ENCODE results near the gene SH3BP5L. TPM values are rescaled to one million over a fixed set of nuclear protein-coding genes. Genes with fewer than 3 reads are reported as not detected.
"Not testable (repeated sequence)": the region's sequence is repeated elsewhere in the genome, so short reads cannot be mapped to it uniquely, and the experiment has no call there.

SH3BP5L gene
- total and polyA plus RNA-seq, 2 of the 8 experiments (the other 6 are each of a cell fraction or from before 2014, with no cell fraction given) = 20.2 to 28.4 TPM

GRCh38 chr1:248830718-248831017 is 5.0 kb upstream of the SH3BP5L start:
- H2BK120ac ChIP-seq (replicated peaks; ENCODE audit: low read depth, low read length); H2BK12ac ChIP-seq (ENCODE audit: low read depth, low read length); H3K56ac ChIP-seq (replicated peaks; ENCODE audit: insufficient read length, low read depth, low read length); H4K91ac ChIP-seq (replicated peaks; ENCODE audit: insufficient read length, low read length); H3K9ac ChIP-seq (replicated peaks in 1 of 4; ENCODE audit: extremely low read depth in 1 of 4, low read depth in 3 of 4, low read length in 3 of 4); H3K4me3 ChIP-seq (ENCODE audit: extremely low read depth in 1 of 4, insufficient read depth in 2 of 4, low read depth in 3 of 4, low read length in 4 of 4); H3K27me3 ChIP-seq (replicated peaks in 1 of 4; ENCODE audit: control insufficient read depth in 3 of 4, extremely low read depth in 1 of 4, insufficient read depth in 3 of 4, low read length in 3 of 4); H2AK5ac ChIP-seq (ENCODE audit: low read depth, low read length); H3K23ac ChIP-seq (ENCODE audit: insufficient read length); POLR2A ChIA-PET (ENCODE audit: partially characterized antibody); H3K4me1 ChIP-seq (replicated peaks in 1 of 4; ENCODE audit: control insufficient read depth in 3 of 4, insufficient read depth in 4 of 4, low read length in 3 of 4); H2BK20ac ChIP-seq (ENCODE audit: low read length); H3K9me3 ChIP-seq (ENCODE audit: insufficient read depth in 2 of 2, low read depth in 1 of 2, low read length in 1 of 2); H3K18ac ChIP-seq (ENCODE audit: extremely low read depth, low read length); H3K14ac ChIP-seq (ENCODE audit: insufficient read length); H2AFZ ChIP-seq (ENCODE audit: low read length); H3K23me2 ChIP-seq (ENCODE audit: low read depth, low read length); H3K27ac ChIP-seq (ENCODE audit: low read depth, low read length); H3K79me2 ChIP-seq (ENCODE audit: control insufficient read depth in 1 of 2, insufficient read depth in 2 of 2, low read length in 2 of 2); DNase-seq (ENCODE audit: low read depth in 1 of 2, low spot score in 2 of 2); H3K79me1 ChIP-seq (ENCODE audit: low read depth, low read length); H3K4ac ChIP-seq (replicated peaks; ENCODE audit: insufficient read length, low read depth, low read length); H4K20me1 ChIP-seq (replicated peaks in 1 of 2; ENCODE audit: control insufficient read depth in 1 of 2, insufficient read depth in 2 of 2, low read length in 2 of 2); H4K5ac ChIP-seq (ENCODE audit: insufficient read length, low read depth, low read length); H2BK15ac ChIP-seq (ENCODE audit: low read length); H3K36me3 ChIP-seq (ENCODE audit: control insufficient read depth in 2 of 4, insufficient read depth in 4 of 4, low read length in 3 of 4); H4K8ac ChIP-seq (ENCODE audit: extremely low read depth, insufficient read depth, low read length); H2BK5ac ChIP-seq (ENCODE audit: low read depth, low read length); FAIRE-seq; H3K4me2 ChIP-seq (ENCODE audit: insufficient read depth in 1 of 2, low read depth in 2 of 2, low read length in 2 of 2): not testable (repeated sequence)
- WGBS, 2 experiments (ENCODE audit: extremely low coverage in 1 of 2, insufficient coverage in 1 of 2, insufficient read length in 1 of 2, insufficient replicate concordance in 2 of 2, low coverage in 1 of 2, low lambda C conversion rate in 2 of 2, missing lambda C conversion rate in 1 of 2) = 73% methylated on average over 3 of the region's 3 CpGs; no CpG with 5 or more reads in 1 of the 2 experiments
- CTCF ChIA-PET (ENCODE audit: partially characterized antibody) = interaction anchor here (0.7 to 1.6 kb wide), 2 partner anchors 8 to 27 kb away, joined by 3 to 5 read pairs; no protein-coding TSS in a partner anchor

All from H1 (cell line).